NT2/D1 (cell line): ENCODE results near the gene SEC14L1.
"Not testable (repeated sequence)": the region's sequence is repeated elsewhere in the genome, so short reads cannot be mapped to it uniquely, and the experiment has no call there.

ENCODE experiments used
- DNase-seq: peaks from one replicate; pipeline ENCODE4 v3.0.0-alpha.2; 2011; ENCODE audit warnings: low read depth, low spot score
- H3K27me3 ChIP-seq: 2 replicates; pipeline ENCODE4 v1.6.0; 2011; ENCODE audit warnings: mild to moderate bottlenecking; ENCODE audit not compliant: insufficient read length, insufficient read depth
- H3K36me3 ChIP-seq: 2 replicates; pipeline ENCODE4 v1.6.1; 2011; ENCODE audit warnings: mild to moderate bottlenecking, low read length, mixed read lengths; ENCODE audit not compliant: insufficient read depth, insufficient read length
- H3K4me1 ChIP-seq: 2 replicates; pipeline ENCODE4 v1.5.1; 2011; ENCODE audit not compliant: insufficient read depth, insufficient read length
- H3K4me3 ChIP-seq: 2 replicates; pipeline ENCODE4 v1.5.1; 2011; ENCODE audit warnings: low read depth; ENCODE audit not compliant: insufficient read length
- H3K9ac ChIP-seq: 2 replicates; pipeline ENCODE4 v1.6.0; 2011; ENCODE audit warnings: low read depth; ENCODE audit not compliant: insufficient read length
- H3K9me3 ChIP-seq: 2 replicates; pipeline ENCODE4 v1.5.1; 2011; ENCODE audit warnings: mild to moderate bottlenecking, low read length; ENCODE audit not compliant: insufficient read depth
- SUZ12 ChIP-seq: IDR thresholded peaks from 2 replicates; pipeline ENCODE4 v1.6.1; 2011; ENCODE audit not compliant: insufficient read length, insufficient read depth; ENCODE audit errors: extremely low read depth
- YY1 ChIP-seq: IDR thresholded peaks from 2 replicates; pipeline ENCODE4 v1.6.1; 2011; ENCODE audit not compliant: insufficient read length, insufficient read depth
- ZNF274 ChIP-seq: IDR thresholded peaks from 2 replicates; pipeline ENCODE4 v1.6.1; 2011; ENCODE audit warnings: mild to moderate bottlenecking, low read depth, low read length

Gene SEC14L1

DNA sequence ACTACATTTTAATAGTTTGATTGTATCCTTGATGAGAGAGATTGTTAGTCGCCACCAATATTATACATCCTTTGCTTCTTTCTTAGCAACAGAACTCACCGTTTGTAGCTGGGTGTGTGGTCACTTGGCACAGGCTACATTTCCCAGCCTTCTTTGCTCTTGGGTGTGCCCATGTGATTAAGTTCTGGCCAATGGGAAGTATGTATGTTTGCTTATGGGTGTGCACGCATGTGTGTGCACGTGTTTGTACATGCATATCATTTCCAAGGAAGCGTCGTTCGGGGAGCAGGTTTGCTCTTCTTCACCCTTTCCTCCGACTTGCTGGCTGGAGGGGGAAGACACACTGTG lies 4.4 kb upstream of the SEC14L1 start:
- no peak for TF ChIP-seq YY1
- no peak for TF ChIP-seq ZNF274
- no peak for TF ChIP-seq SUZ12
- no peak for DNase-seq
- Histone ChIP-seq H3K9me3 (peaks cover 23% of the 10 kb centered on the region), H3K4me3 (no peak overlapping the region), H3K36me3 (no peaks in the 10 kb centered on the region), H3K27me3 (no peaks in the 10 kb centered on the region), H3K4me1 (no peaks in the 10 kb centered on the region), H3K9ac (no peak overlapping the region)

DNA sequence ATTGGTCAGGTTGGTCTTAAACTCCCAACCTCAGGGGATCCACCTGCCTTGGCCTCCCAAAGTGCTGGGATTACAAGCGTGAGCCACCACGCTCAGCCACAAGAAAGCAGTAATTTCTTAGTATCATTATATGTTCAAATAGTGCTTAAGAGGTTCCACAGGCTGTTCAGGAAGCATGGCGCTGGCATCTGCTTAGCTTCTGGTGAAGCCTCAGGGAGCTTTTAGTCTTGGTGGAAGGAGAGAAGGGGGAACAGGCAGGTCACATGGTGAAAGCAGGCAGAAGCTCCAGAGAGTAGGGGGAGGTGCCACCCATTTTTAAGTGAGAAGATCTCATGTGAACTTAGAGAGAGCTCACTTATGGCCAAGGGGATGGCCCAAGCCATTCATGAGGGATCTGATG lies 3.7 kb upstream of the SEC14L1 start:
- Histone ChIP-seq H3K27me3 (no peaks in the 10 kb centered on the region), H3K9ac (no peak overlapping the region), H3K4me1 (no peaks in the 10 kb centered on the region), H3K9me3 (peaks cover 23% of the 10 kb centered on the region), H3K4me3 (no peak overlapping the region), H3K36me3 (no peaks in the 10 kb centered on the region)
- no peak for TF ChIP-seq SUZ12
- TF ChIP-seq YY1: no peak
- no peak for TF ChIP-seq ZNF274
- no peak for DNase-seq

DNA sequence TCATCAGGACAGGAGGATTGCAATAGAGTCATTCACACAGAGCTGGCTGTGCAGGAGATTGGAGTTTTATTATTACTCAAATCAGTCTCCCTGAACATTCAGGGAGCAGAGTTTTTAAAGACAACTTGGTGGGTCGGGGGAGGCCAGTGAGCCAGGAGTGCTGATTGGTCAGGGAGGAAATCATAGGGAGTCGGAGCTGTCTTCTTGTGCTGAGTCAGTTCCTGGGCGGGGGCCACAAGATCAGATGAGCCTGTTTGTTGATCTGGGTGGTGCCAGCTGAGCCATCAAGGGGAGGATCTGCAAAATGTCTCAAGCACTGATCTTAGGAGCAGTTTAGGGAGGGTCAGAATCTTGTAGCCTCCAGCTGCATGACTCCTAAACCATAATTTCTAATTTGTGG lies 2.9 kb upstream of the SEC14L1 start:
- H3K4me3 ChIP-seq, H3K36me3 ChIP-seq, DNase-seq, H3K9ac ChIP-seq, H3K27me3 ChIP-seq, H3K4me1 ChIP-seq: not testable (repeated sequence)
- peaks cover 23% of the 10 kb centered on the region for H3K9me3 ChIP-seq

DNA sequence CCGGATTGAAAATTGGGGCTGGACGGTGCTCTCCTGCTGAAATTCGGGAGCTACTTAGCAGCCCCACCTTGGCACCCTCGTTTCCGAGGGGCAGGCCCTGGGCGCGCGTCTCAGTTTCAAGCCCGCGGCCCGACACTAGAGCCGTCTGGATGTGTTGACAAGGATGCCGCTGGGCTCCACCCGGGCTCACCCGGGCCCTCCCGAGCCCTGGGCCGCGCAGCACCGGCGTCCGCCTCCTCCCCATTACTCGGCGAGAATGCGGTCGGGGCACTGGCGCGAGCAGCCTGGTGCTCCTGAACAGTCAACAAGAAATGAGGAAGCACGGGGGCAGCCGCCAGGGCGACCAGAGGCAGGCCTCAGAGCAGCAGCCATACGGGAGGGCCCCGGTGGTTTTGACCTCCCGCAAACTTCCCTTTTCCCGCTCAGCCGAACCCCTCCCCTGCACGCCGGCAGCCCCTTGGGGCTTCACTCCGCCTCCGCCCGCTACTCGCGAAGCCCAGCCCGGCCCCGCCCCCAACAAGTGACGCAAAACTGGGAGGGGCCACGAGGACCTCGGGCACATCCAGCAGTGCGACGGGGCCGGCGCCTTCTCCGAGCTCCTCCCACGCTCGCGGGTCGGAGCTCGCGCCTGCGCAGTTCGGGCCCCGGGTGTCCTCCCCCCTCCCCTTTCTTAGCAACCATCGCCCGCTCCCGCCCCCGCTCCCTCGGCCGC lies 447 bp upstream of the SEC14L1 start:
- no peaks in the 10 kb centered on the region for H3K4me1 ChIP-seq

DNA sequence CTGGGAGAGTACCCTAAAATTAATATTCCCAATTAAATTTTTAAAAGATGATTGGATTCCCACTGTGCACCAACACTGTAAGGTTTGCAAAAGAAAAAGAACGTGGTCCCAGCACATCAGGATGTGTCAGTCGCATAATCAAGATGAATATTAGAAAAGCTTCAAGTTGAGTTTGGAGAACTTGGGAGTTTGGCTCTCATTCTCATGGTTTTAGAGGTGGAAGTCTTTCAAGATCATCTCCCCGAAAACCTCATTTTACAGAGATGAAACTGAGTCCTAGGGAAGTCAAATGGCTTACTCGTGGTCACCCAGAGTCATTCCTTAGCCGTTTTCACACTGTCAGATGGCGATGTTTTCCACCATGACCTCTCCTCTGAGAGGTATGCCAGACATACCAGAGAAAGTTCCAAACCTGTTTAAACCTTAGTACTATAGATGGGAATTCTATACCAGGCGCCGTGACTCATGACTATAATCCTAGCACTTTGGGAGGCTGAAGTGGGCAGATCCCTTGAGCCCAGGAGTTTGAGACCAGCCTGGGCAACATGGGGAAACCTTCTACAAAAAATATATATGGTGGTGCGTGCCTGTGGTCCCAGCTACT lies 1.2 kb downstream of the SEC14L1 start:
- Histone ChIP-seq H3K27me3 (no peaks in the 10 kb centered on the region), H3K36me3 (peaks cover 43% of the 10 kb centered on the region), H3K4me3 (peak overlapping the region; percentile 48), H3K9me3 (peaks cover 22% of the 10 kb centered on the region), H3K4me1 (peaks cover 10% of the 10 kb centered on the region), H3K9ac (peak overlapping the region; percentile 71)
- TF ChIP-seq SUZ12: no peak
- no peak for TF ChIP-seq YY1
- TF ChIP-seq ZNF274: no peak
- DNase-seq: no peak

More for the DNA sequence above, 447 bp upstream of the SEC14L1 start:
- peak; percentile 94 for DNase-seq
- peaks cover 30% of the 10 kb centered on the region for H3K36me3 ChIP-seq
- H3K27me3 ChIP-seq: no peaks in the 10 kb centered on the region
- H3K9me3 ChIP-seq: peaks cover 23% of the 10 kb centered on the region
- H3K4me3 ChIP-seq: peak overlapping the region; percentile 59
- peak overlapping the region; percentile 94 for H3K9ac ChIP-seq
- no peak for TF ChIP-seq SUZ12
- no peak for TF ChIP-seq YY1
- no peak for TF ChIP-seq ZNF274

DNA sequence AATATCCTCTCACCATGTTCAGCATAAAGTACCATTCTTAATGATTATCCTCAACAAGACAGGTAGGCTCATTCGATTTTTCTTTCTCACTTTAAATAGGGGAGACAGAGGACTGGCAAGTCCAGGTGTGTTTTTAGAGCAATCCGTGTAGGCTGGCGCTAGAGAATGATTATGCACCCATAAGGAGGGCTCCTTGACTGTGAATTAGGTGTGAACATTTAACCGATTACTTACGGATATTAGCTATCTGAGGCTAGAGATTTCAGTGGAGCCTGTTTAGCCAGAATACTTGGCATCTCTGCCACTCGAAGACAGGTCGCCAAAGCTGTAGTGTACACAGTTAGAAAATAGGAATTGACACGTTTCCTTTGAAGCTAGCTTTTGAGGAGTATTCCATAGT lies 1.9 kb downstream of the SEC14L1 start:
- Histone ChIP-seq H3K4me3 (no peak overlapping the region), H3K9ac (peak overlapping the region; percentile 27)
- TF ChIP-seq SUZ12: no peak
- no peak for TF ChIP-seq YY1
- no peak for TF ChIP-seq ZNF274

DNA sequence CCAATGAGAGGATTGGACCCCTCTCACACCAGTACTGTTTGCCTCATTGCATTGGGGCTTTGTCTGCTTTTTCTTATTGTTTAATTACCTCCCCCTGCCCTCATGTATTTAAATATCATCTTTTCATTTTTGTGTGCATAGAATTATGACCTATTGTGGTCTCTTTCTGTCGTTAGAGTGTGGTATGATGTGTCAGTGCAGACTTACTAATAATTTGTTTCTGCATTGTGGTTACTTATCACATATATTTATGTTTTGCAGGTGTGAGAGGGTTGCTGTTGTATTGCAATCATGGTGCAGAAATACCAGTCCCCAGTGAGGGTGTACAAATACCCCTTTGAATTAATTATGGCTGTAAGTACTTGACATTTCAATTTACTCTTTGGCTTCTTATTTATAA lies 2.5 kb downstream of the SEC14L1 start:
- H3K36me3 ChIP-seq: peaks cover 57% of the 10 kb centered on the region
- no peak overlapping the region for H3K4me3 ChIP-seq
- TF ChIP-seq YY1 (no peak), SUZ12 (no peak), ZNF274 (no peak)
- no peak overlapping the region for H3K9ac ChIP-seq
- no peaks in the 10 kb centered on the region for H3K27me3 ChIP-seq
- peaks cover 13% of the 10 kb centered on the region for H3K4me1 ChIP-seq
- no peak for DNase-seq
- peaks cover 9% of the 10 kb centered on the region; the same call in 1 of the 2 replicates for H3K9me3 ChIP-seq

More for the DNA sequence above, 1.9 kb downstream of the SEC14L1 start:
- Histone ChIP-seq H3K9me3 (peaks cover 15% of the 10 kb centered on the region), H3K4me1 (peaks cover 11% of the 10 kb centered on the region), H3K27me3 (no peaks in the 10 kb centered on the region), H3K36me3 (peaks cover 51% of the 10 kb centered on the region)
- no peak for DNase-seq

GRCh38 chr17:77144227-77144626 lies 3.5 kb downstream of the SEC14L1 start:
- TF ChIP-seq ZNF274: no peak
- TF ChIP-seq SUZ12: no peak
- TF ChIP-seq YY1: no peak
- Histone ChIP-seq H3K9ac (no peak overlapping the region), H3K4me1 (peaks cover 19% of the 10 kb centered on the region), H3K9me3 (peaks cover under 1% of the 10 kb centered on the region; the same call in 1 of the 2 replicates), H3K4me3 (no peak overlapping the region), H3K27me3 (no peaks in the 10 kb centered on the region), H3K36me3 (peaks cover 66% of the 10 kb centered on the region)
- DNase-seq: no peak
